Suprapubic skin (tissue), 4 donors: Measurements from ENCODE around the gene FYN. TPM values are rescaled to one million over a fixed set of nuclear protein-coding genes. Genes with fewer than 3 reads are reported as not detected.

Source experiments
- DNase-seq, 2 donors: peaks; one replicate each; pipeline ENCODE4 v3.0.0-alpha.2; 2019; ENCODE audit warnings: low spot score in 2 of 2
- H3K27ac ChIP-seq: fragments of 200-600 bp; sonication (generic); one replicate; pipeline ENCODE4 v1.5.1; 2019
- H3K27me3 ChIP-seq: fragments of 200-600 bp; sonication (generic); one replicate; pipeline ENCODE4 v1.5.1; 2019
- H3K36me3 ChIP-seq: fragments of 200-600 bp; sonication (generic); one replicate; pipeline ENCODE4 v1.5.1; 2019
- H3K4me1 ChIP-seq: fragments of 200-600 bp; sonication (generic); one replicate; pipeline ENCODE4 v1.5.1; 2019
- H3K4me3 ChIP-seq: fragments of 200-600 bp; sonication (generic); one replicate; pipeline ENCODE4 v1.5.1; 2019; ENCODE audit warnings: mild to moderate bottlenecking
- H3K9me3 ChIP-seq: fragments of 200-600 bp; sonication (generic); one replicate; pipeline ENCODE4 v1.5.1; 2019
- EP300 ChIP-seq: sonication (generic); formaldehyde crosslinking; IDR thresholded peaks from one replicate; pipeline ENCODE4 v1.6.1; 2017; ENCODE audit warnings: antibody characterized with exemption
- POLR2A ChIP-seq, 2 donors: fragments of 450-650 bp; IDR thresholded peaks; one replicate each; pipeline ENCODE4 v1.6.1; 2017; ENCODE audit warnings: antibody characterized with exemption in 2 of 2, mild to moderate bottlenecking in 2 of 2, moderate library complexity in 2 of 2
- POLR2AphosphoS5 ChIP-seq, 3 donors: sonication (generic); formaldehyde crosslinking; IDR thresholded peaks; one replicate each; pipeline ENCODE4 v1.6.1; 2017; ENCODE audit warnings: antibody characterized with exemption in 3 of 3
- WGBS: methylation state at CpG from one replicate; pipeline ENCODE4 v1.1.5; 2018; 5-methylcytosine and 5-hydroxymethylcytosine counted together
- total RNA-seq, 4 donors: library from RNA; depleted of rRNA; stranded (reverse); fragments of >200 nt; gene quantifications; one replicate each; pipeline ENCODE4 v1.1.0, GENCODE V29; 2016
- TF ChIP-seq, protein P1 (sequence below), 2 donors: fragments of 200-600 bp in 1 of 2; fragments of 450-650 bp in 1 of 2; sonication (generic) in 1 of 2; IDR thresholded peaks; one replicate each; pipeline ENCODE4 v1.5.1; 2016 to 2019; ENCODE audit warnings: antibody characterized with exemption in 2 of 2, mild to moderate bottlenecking in 1 of 2, moderate library complexity in 1 of 2

FYN gene
- total RNA-seq, 4 donors from 2014 or later, result 36.6 to 89.6 (median 67.3) TPM

DNA sequence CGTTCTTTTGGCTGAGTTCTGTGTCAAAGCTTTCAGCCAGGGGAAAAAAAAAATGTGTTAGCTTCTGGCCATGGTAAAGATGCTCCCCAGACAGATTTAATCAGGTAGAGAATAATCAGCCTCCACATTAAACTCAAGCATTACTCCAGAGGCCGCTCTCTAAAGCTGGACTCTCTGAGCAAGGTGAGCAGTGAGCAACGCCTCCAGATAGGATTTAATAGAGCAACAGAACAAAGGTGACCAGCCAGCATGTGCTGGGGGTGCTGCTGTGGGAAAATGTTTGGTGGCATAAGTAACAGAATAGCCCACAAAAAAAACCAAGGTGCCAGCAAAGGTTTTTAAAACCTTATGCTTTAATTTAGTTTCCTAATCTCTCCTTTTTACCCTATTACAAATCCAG lies 164.1 kb downstream of the FYN start:
- H3K27ac ChIP-seq, result no peak overlapping the region
- 68% methylated on average over 3 of the region's 3 CpGs for WGBS
- no peak overlapping the region for H3K4me3 ChIP-seq
- TF ChIP-seq POLR2A (IDR thresholded peaks at IDR 0.05) (no peak), EP300 (no peak), POLR2AphosphoS5 (IDR thresholded peaks at IDR 0.05) (no peak)
- TF ChIP-seq, protein P1, sequence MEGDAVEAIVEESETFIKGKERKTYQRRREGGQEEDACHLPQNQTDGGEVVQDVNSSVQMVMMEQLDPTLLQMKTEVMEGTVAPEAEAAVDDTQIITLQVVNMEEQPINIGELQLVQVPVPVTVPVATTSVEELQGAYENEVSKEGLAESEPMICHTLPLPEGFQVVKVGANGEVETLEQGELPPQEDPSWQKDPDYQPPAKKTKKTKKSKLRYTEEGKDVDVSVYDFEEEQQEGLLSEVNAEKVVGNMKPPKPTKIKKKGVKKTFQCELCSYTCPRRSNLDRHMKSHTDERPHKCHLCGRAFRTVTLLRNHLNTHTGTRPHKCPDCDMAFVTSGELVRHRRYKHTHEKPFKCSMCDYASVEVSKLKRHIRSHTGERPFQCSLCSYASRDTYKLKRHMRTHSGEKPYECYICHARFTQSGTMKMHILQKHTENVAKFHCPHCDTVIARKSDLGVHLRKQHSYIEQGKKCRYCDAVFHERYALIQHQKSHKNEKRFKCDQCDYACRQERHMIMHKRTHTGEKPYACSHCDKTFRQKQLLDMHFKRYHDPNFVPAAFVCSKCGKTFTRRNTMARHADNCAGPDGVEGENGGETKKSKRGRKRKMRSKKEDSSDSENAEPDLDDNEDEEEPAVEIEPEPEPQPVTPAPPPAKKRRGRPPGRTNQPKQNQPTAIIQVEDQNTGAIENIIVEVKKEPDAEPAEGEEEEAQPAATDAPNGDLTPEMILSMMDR (IDR thresholded peaks at IDR 0.05), result no peak
- DNase-seq, result no peak
- no peaks in the 10 kb centered on the region for H3K27me3 ChIP-seq
- H3K36me3 ChIP-seq, result peaks cover 2% of the 10 kb centered on the region
- peaks cover 27% of the 10 kb centered on the region for H3K4me1 ChIP-seq
- H3K9me3 ChIP-seq, result no peaks in the 10 kb centered on the region

DNA sequence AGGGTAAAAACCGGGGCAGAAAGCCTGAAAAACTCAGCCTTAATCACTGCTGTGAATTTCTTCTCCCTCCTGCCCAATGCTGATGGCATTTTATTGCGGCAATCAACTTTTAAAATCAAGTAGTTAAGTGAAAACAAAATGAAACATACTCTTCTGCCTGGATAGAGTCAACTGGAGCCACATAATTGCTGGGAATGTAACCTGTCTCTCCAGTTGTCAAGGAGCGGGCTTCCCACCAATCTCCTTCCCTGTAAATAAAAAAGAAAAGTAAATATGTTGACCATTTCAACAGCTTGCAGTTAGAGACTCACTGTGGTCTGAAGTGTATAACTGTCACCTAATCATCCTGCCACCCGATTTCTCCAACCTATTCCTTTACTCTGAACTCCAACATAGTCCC lies 165.5 kb downstream of the FYN start:
- TF ChIP-seq EP300 (no peak), POLR2A (IDR thresholded peaks at IDR 0.05) (no peak), POLR2AphosphoS5 (IDR thresholded peaks at IDR 0.05) (no peak)
- TF ChIP-seq, protein P1 (IDR thresholded peaks at IDR 0.05), result no peak
- Histone ChIP-seq H3K4me1 (peaks cover 27% of the 10 kb centered on the region), H3K36me3 (peaks cover 12% of the 10 kb centered on the region), H3K27ac (no peak overlapping the region), H3K9me3 (no peaks in the 10 kb centered on the region), H3K27me3 (no peaks in the 10 kb centered on the region), H3K4me3 (no peak overlapping the region)
- DNase-seq, result no peak
- WGBS, result 85% methylated on average over 4 of the region's 4 CpGs

DNA sequence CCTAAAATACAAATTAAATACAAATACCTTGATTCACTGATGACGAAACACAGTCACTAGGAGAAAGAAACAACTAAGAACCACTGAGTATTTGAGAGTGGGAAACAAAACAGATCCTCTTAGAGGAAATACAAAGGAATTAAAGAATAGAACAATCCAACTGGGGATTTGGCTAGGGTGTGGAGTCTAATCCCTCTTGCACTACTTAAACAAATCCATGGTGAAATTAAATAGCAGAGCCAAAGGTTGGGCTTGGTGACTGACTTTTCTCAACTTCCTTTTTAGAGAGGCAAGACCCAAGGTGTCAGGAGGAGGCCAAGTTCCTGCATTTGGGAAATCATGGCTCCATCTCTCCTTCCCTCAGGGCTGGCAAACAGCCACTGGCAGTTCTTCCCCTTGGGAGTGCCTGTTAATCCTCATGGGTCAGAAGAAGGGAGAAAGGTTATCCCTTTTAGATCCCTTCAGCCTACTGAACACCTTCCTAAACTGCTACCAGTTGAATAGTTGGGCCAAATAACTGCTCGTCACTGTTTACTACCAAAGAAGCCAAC lies 166.3 kb downstream of the FYN start:
- TF ChIP-seq POLR2A (IDR thresholded peaks at IDR 0.05) (no peak), EP300 (no peak), POLR2AphosphoS5 (IDR thresholded peaks at IDR 0.05) (no peak)
- TF ChIP-seq, protein P1 (IDR thresholded peaks at IDR 0.05), result no peak
- no peaks in the 10 kb centered on the region for H3K27me3 ChIP-seq
- no peak for DNase-seq
- peaks cover 21% of the 10 kb centered on the region for H3K36me3 ChIP-seq
- WGBS, result 80% methylated on average over 2 of the region's 2 CpGs
- H3K9me3 ChIP-seq, result no peaks in the 10 kb centered on the region
- no peak overlapping the region for H3K27ac ChIP-seq
- H3K4me1 ChIP-seq, result peaks cover 19% of the 10 kb centered on the region
- H3K4me3 ChIP-seq, result no peak overlapping the region

DNA sequence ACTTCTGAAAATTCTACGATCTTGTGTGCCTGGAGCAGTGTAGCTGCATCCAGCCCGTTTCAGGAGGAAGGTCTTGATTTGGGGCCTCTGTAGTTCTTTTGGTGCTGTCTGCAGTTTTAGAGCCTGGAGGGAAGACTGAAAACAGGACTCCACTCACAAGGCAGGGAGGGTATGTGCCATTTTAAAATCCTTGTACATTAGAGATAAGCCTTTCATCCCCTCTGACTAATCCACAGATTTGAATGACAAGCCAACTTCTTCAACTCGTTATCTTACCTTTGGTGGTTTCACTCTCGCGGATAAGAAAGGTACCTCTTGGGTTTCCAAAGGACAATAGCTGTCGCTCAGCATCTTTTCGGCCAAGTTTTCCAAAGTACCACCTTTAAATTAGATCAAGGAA lies 169.5 kb downstream of the FYN start:
- no peaks in the 10 kb centered on the region for H3K9me3 ChIP-seq
- DNase-seq, result no peak
- TF ChIP-seq POLR2AphosphoS5 (IDR thresholded peaks at IDR 0.05) (no peak), POLR2A (IDR thresholded peaks at IDR 0.05) (no peak), EP300 (no peak)
- TF ChIP-seq, protein P1 (IDR thresholded peaks at IDR 0.05), result no peak
- H3K36me3 ChIP-seq, result peaks cover 34% of the 10 kb centered on the region
- H3K4me3 ChIP-seq, result no peak overlapping the region
- 90% methylated on average over 7 of the region's 7 CpGs for WGBS
- no peak overlapping the region for H3K27ac ChIP-seq
- no peaks in the 10 kb centered on the region for H3K27me3 ChIP-seq
- H3K4me1 ChIP-seq, result no peaks in the 10 kb centered on the region

DNA sequence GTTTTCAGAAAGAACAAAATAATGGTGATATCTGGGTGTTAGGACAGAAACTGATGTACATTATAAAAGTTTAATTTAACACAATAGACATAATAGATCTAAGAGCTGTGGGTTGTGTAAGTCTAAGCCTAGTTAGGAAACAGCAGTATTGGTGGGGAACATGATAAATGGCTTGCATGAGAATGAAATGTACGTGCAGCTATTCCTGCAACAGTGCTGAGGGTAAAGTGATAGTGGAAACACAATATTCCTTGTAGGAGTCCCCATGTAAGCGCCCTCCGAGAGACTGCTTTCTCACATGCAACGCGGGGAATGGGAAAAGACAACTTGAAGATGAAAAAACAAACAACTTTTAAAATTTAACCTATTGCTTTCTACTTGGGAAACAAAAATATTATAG lies 171.0 kb downstream of the FYN start:
- Histone ChIP-seq H3K27ac (no peak overlapping the region), H3K4me1 (no peaks in the 10 kb centered on the region), H3K27me3 (no peaks in the 10 kb centered on the region), H3K36me3 (peaks cover 34% of the 10 kb centered on the region), H3K9me3 (no peaks in the 10 kb centered on the region), H3K4me3 (no peak overlapping the region)
- no peak for DNase-seq
- 88% methylated on average over 5 of the region's 5 CpGs for WGBS
- TF ChIP-seq POLR2AphosphoS5 (IDR thresholded peaks at IDR 0.05) (no peak), POLR2A (IDR thresholded peaks at IDR 0.05) (no peak), EP300 (no peak)
- TF ChIP-seq, protein P1 (IDR thresholded peaks at IDR 0.05), result no peak
